Caco-2 (cell line): ENCODE results near the gene KIAA2012. TPM values are rescaled to one million over a fixed set of nuclear protein-coding genes. Genes with fewer than 3 reads are reported as not detected.

Experiments
- BruUV-seq: library from RNA; stranded (reverse); fragments of 400-500 nt; replicated peaks from 2 replicates; lab custom pipeline; 2021; lab: Mats Ljungman, UMichigan
- CTCF ChIA-PET: fragments of 300-600 bp; sonication (Branson Sonifier 250); formaldehyde crosslinking; loops from one replicate; lab custom pipeline; 2022; ENCODE audit warnings: antibody characterized with exemption; lab: Charles Lee
- POLR2A ChIA-PET: fragments of 300-600 bp; sonication (Branson Sonifier 250); formaldehyde crosslinking; loops from one replicate; lab custom pipeline; 2022; ENCODE audit warnings: antibody characterized with exemption; lab: Charles Lee
- DNase-seq, 2 experiments: peaks; one replicate each; pipeline versions ENCODE4 v3.0.0 to v3.0.0-alpha.2; 2020 to 2022
- H3K27me3 ChIP-seq: replicated peaks from 2 replicates; pipeline ENCODE4 v1.6.0; 2011; ENCODE audit warnings: low read length; ENCODE audit not compliant: control insufficient read depth, insufficient read depth
- H3K36me3 ChIP-seq: 2 replicates; pipeline ENCODE4 v1.5.1; 2011; ENCODE audit warnings: low read length; ENCODE audit not compliant: control insufficient read depth, insufficient read depth
- H3K4me1 ChIP-seq: fragments of 250-450 bp; sonication (Bioruptor Pico); 2 replicates; pipeline ENCODE4 v1.5.1; 2020; ENCODE audit warnings: mild to moderate bottlenecking
- H3K4me3 ChIP-seq: 2 replicates; pipeline ENCODE4 v1.5.1; 2011; ENCODE audit warnings: low read depth, mild to moderate bottlenecking, control low read depth, low read length
- H3K9me3 ChIP-seq: fragments of 250-450 bp; sonication (Bioruptor Pico); 2 replicates; pipeline ENCODE4 v1.5.1; 2020; ENCODE audit warnings: mild to moderate bottlenecking, moderate library complexity
- H3K27ac Mint-ChIP-seq: one replicate; pipeline ENCODE4 v1.8.0; 2022; ENCODE audit warnings: mixed read lengths; ENCODE audit not compliant: unreplicated experiment
- H3K27me3 Mint-ChIP-seq: one replicate; pipeline ENCODE4 v1.8.0; 2022; ENCODE audit warnings: mixed read lengths; ENCODE audit not compliant: insufficient read depth, unreplicated experiment
- H3K36me3 Mint-ChIP-seq: one replicate; pipeline ENCODE4 v1.8.0; 2022; ENCODE audit warnings: mild to moderate bottlenecking, mixed read lengths; ENCODE audit not compliant: insufficient read depth, unreplicated experiment
- H3K4me1 Mint-ChIP-seq: one replicate; pipeline ENCODE4 v1.8.0; 2022; ENCODE audit warnings: low read depth, mixed read lengths; ENCODE audit not compliant: unreplicated experiment
- H3K4me3 Mint-ChIP-seq: one replicate; pipeline ENCODE4 v1.8.0; 2022; ENCODE audit warnings: mild to moderate bottlenecking, moderate library complexity, mixed read lengths; ENCODE audit not compliant: unreplicated experiment
- H3K9me3 Mint-ChIP-seq: one replicate; pipeline ENCODE4 v1.8.0; 2022; ENCODE audit warnings: mixed read lengths; ENCODE audit not compliant: unreplicated experiment
- CTCF ChIP-seq, 2 experiments: fragments of 200-600 bp in 1 of 2; IDR thresholded peaks; 1 replicate in 1 of 2; 2 replicates in 1 of 2; pipeline versions ENCODE4 v1.5.1 to v1.8.0; 2011 to 2022; ENCODE audit warnings: antibody characterized with exemption in 1 of 2, control low read depth in 1 of 2, inconsistent platforms in 1 of 2, low read depth in 1 of 2, low read length in 1 of 2, mild to moderate bottlenecking in 1 of 2, moderate library complexity in 1 of 2; ENCODE audit not compliant: insufficient read depth in 1 of 2, severe bottlenecking in 1 of 2, unreplicated experiment in 1 of 2
- intact Hi-C: fragments of 100-400 bp; cut with micrococcal nuclease; formaldehyde crosslinking; loops from one replicate; pipeline ENCODE4 v1.10.0; 2022; ENCODE audit not compliant: unreplicated experiment
- total RNA-seq: library from RNA; stranded (reverse); gene quantifications from 2 replicates; pipeline ENCODE4 v1.2.3, GENCODE V29; 2022

Gene KIAA2012
- total RNA-seq, 1 experiment from 2014 or later, result 0.27 TPM

GRCh38 chr2:202031246-202031951 is 41.7 kb upstream of the KIAA2012 start:
- TF ChIP-seq CTCF (IDR thresholded peaks at IDR 0.05; ENCODE audit: insufficient read depth in 1 of 2, low read depth in 1 of 2, low read length in 1 of 2, severe bottlenecking in 1 of 2, unreplicated experiment in 1 of 2), result no peak
- peak overlapping the region; percentile 96 for H3K27ac Mint-ChIP-seq
- no peak overlapping the region for H3K4me3 Mint-ChIP-seq
- ChIA-PET POLR2A (no interaction called here), CTCF (interaction anchor here (0.6 kb wide), 4 partner anchors 14 to 1448 kb away, joined by 3 to 5 read pairs (median 4); no protein-coding TSS in a partner anchor)
- H3K9me3 ChIP-seq, result no peaks in the 10 kb centered on the region; the same call in 1 of the 2 replicates
- H3K36me3 Mint-ChIP-seq, result peaks cover 24% of the 10 kb centered on the region
- intact Hi-C loops, result loop anchor here (5.0 kb wide), 3 partner anchors 124 to 234 kb away; no protein-coding TSS in a partner anchor
- peaks cover 1% of the 10 kb centered on the region; the same call in 1 of the 2 replicates for H3K36me3 ChIP-seq
- H3K27me3 ChIP-seq, result no peaks in the 10 kb centered on the region
- DNase-seq, result no peak
- peaks cover 15% of the 10 kb centered on the region for H3K4me1 ChIP-seq
- no peaks in the 10 kb centered on the region for H3K9me3 Mint-ChIP-seq
- H3K27me3 Mint-ChIP-seq, result no peaks in the 10 kb centered on the region
- no TSS peak for BruUV-seq
- no peaks in the 10 kb centered on the region for H3K4me1 Mint-ChIP-seq
- peak overlapping the region; percentile 58 for H3K4me3 ChIP-seq

GRCh38 chr2:202032846-202033316 is 40.2 kb upstream of the KIAA2012 start:
- Histone ChIP-seq H3K4me3 (peak overlapping the region; percentile 58), H3K9me3 (no peaks in the 10 kb centered on the region), H3K27me3 (no peaks in the 10 kb centered on the region), H3K36me3 (peaks cover 3% of the 10 kb centered on the region; the same call in 1 of the 2 replicates), H3K4me1 (peaks cover 26% of the 10 kb centered on the region)
- H3K27ac Mint-ChIP-seq, result peak overlapping the region; percentile 96
- H3K36me3 Mint-ChIP-seq, result peaks cover 24% of the 10 kb centered on the region
- peak; percentile 80 to 82 for DNase-seq
- CTCF ChIA-PET, result no interaction called here
- H3K4me3 Mint-ChIP-seq, result no peak overlapping the region
- H3K27me3 Mint-ChIP-seq, result no peaks in the 10 kb centered on the region
- intact Hi-C loops, result loop anchor here (1.0 to 5.0 kb wide), 8 partner anchors 37 to 236 kb away; no protein-coding TSS in a partner anchor
- H3K9me3 Mint-ChIP-seq, result no peaks in the 10 kb centered on the region
- TSS peak; percentile 73 for BruUV-seq
- POLR2A ChIA-PET, result no interaction called here
- H3K4me1 Mint-ChIP-seq, result no peaks in the 10 kb centered on the region
- TF ChIP-seq CTCF (IDR thresholded peaks at IDR 0.05; ENCODE audit: insufficient read depth in 1 of 2, low read depth in 1 of 2, low read length in 1 of 2, severe bottlenecking in 1 of 2, unreplicated experiment in 1 of 2), result no peak

GRCh38 chr2:202033317-202034248 is 39.5 kb upstream of the KIAA2012 start, which contains the start of gene FZD7:
Gene FZD7 (plus strand): TSS chr2:202033855. CDS start chr2:202034648, 793 bp downstream.
- POLR2A ChIA-PET, result no interaction called here
- Mint-ChIP-seq H3K9me3 (no peaks in the 10 kb centered on the region), H3K36me3 (peaks cover 24% of the 10 kb centered on the region), H3K27ac (peak within 1 kb of the TSS; percentile 96), H3K27me3 (no peaks in the 10 kb centered on the region), H3K4me1 (peaks cover 5% of the 10 kb centered on the region), H3K4me3 (no peak within 1 kb of the TSS)
- intact Hi-C loops, result loop anchor here (1.0 to 5.0 kb wide), 6 partner anchors 37 to 236 kb away; no protein-coding TSS in a partner anchor
- peak; percentile 96 to 97 for DNase-seq
- no TSS peak for BruUV-seq
- Histone ChIP-seq H3K4me1 (peaks cover 33% of the 10 kb centered on the region), H3K4me3 (peak within 1 kb of the TSS; percentile 85), H3K9me3 (no peaks in the 10 kb centered on the region), H3K27me3 (no peaks in the 10 kb centered on the region), H3K36me3 (peaks cover 3% of the 10 kb centered on the region; the same call in 1 of the 2 replicates)
- TF ChIP-seq CTCF (IDR thresholded peaks at IDR 0.05; ENCODE audit: insufficient read depth in 1 of 2, low read depth in 1 of 2, low read length in 1 of 2, severe bottlenecking in 1 of 2, unreplicated experiment in 1 of 2), result peak; percentile 33 to 44
- CTCF ChIA-PET, result interaction anchor here (1.0 kb wide), 1 partner anchor 23 kb away, joined by 3 read pairs; no protein-coding TSS in a partner anchor
